NB4 (cell line): ENCODE data around the gene MOB3C.

Experiments
- CTCF ChIP-seq: IDR thresholded peaks from one replicate; pipeline ENCODE4 v1.5.1; 2012; ENCODE audit warnings: low read depth, low read length
- MYC ChIP-seq: IDR thresholded peaks from 2 replicates; pipeline ENCODE4 v1.6.1; 2011; ENCODE audit warnings: low read depth, low read length
- POLR2A ChIP-seq: IDR thresholded peaks from 2 replicates; pipeline ENCODE4 v1.6.1; 2011; ENCODE audit warnings: mild to moderate bottlenecking; ENCODE audit not compliant: insufficient read length; ENCODE audit errors: extremely low read depth

GRCh38 chr1:46599059-46599970 lies 17.3 kb downstream of the MOB3C start:
- TF ChIP-seq CTCF = no peak
- no peak for TF ChIP-seq POLR2A
- no peak for TF ChIP-seq MYC
